PFSK-1 (cell line): ENCODE data around the gene HOXA13.

Source experiments
- FOXP2 ChIP-seq: optimal IDR thresholded peaks from 2 replicates; pipeline ENCODE3; 2011; ENCODE audit warnings: borderline replicate concordance, control low read depth, inconsistent platforms; ENCODE audit not compliant: insufficient read depth; ENCODE audit errors: extremely low read length, extremely low read depth
- POLR2AphosphoS5 ChIP-seq: IDR thresholded peaks from 2 replicates; pipeline ENCODE4 v1.6.1; 2012; ENCODE audit warnings: low read depth, mild to moderate bottlenecking, control low read depth, low read length, moderate library complexity
- REST ChIP-seq, 2 experiments: IDR thresholded peaks; 2 replicates each; pipeline versions ENCODE4 v1.6.1 to v1.8.0; 2011 to 2012; ENCODE audit warnings: low read depth in 2 of 2, low read length in 2 of 2, control low read depth in 1 of 2, inconsistent platforms in 1 of 2, mild to moderate bottlenecking in 1 of 2, moderate library complexity in 1 of 2; ENCODE audit not compliant: insufficient read depth in 1 of 2
- SIN3A ChIP-seq: IDR thresholded peaks from 2 replicates; pipeline ENCODE4 v1.6.1; 2012; ENCODE audit warnings: mild to moderate bottlenecking, low read length, moderate library complexity, borderline replicate concordance; ENCODE audit not compliant: insufficient read depth
- TAF1 ChIP-seq: IDR thresholded peaks from 2 replicates; pipeline ENCODE4 v1.6.1; 2012; ENCODE audit warnings: low read length, control low read depth, borderline replicate concordance; ENCODE audit not compliant: insufficient read depth

HOXA13 gene

GRCh38 chr7:27205325-27206280, 5.7 kb upstream of the HOXA13 start:
- TF ChIP-seq TAF1: no peak

GRCh38 chr7:27204851-27205322, 5.0 kb upstream of the HOXA13 start:
- TF ChIP-seq REST (IDR thresholded peaks at IDR 0.05; ENCODE audit: insufficient read depth in 1 of 2, low read depth in 2 of 2, low read length in 2 of 2) (no peak), POLR2AphosphoS5 (no peak), SIN3A (no peak), TAF1 (no peak), FOXP2 (no peak)

GRCh38 chr7:27203964-27204594, 4.2 kb upstream of the HOXA13 start:
- no peak for TF ChIP-seq FOXP2
- TF ChIP-seq REST (IDR thresholded peaks at IDR 0.05; ENCODE audit: insufficient read depth in 1 of 2, low read depth in 2 of 2, low read length in 2 of 2): no peak
- TF ChIP-seq SIN3A: no peak
- TF ChIP-seq TAF1: no peak

DNA sequence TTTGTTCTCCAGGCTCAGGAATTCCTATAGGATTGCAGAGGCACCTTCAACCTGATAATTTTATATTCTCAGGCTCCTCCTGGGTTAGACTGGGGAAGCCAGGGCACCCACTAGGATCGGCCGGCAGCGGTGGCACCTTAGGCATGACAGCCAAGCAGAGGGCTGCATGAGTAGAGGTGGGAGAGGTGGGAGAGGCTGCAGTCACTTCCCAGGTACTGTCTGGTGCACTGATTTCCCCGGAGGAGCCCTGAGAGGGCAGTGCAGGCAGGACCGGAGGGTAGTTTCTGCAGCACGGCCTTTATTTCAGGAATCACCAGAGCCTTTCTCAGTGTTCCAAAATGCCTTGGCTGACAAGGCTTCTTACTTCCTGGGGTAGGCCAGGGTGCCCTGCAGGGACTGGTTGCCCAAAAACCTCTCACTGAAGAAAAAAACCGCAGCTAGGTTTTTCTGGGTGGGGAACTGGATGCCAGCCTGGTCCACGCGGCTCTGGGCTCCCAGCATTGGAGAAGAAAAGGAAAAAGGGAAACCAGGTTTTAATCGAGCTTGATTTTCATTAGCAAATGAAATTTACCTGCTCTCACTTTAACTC, 3.6 kb upstream of the HOXA13 start:
- no peak for TF ChIP-seq REST (IDR thresholded peaks at IDR 0.05; ENCODE audit: insufficient read depth in 1 of 2, low read depth in 2 of 2, low read length in 2 of 2)
- TF ChIP-seq POLR2AphosphoS5: no peak
- TF ChIP-seq TAF1: no peak
- no peak for TF ChIP-seq SIN3A
- no peak for TF ChIP-seq FOXP2

- TF ChIP-seq TAF1 (no peak), SIN3A (no peak), REST (IDR thresholded peaks at IDR 0.05; ENCODE audit: insufficient read depth in 1 of 2, low read depth in 2 of 2, low read length in 2 of 2) (no peak), POLR2AphosphoS5 (no peak), FOXP2 (no peak)
Measured at GRCh38 chr7:27202862-27203134, 2.9 kb upstream of the HOXA13 start.
